Osteocyte (in vitro differentiated cells): Measurements from ENCODE around the gene RP2. TPM values are rescaled to one million over a fixed set of nuclear protein-coding genes. Genes with fewer than 3 reads are reported as not detected.

Experiments
- DNase-seq: peaks from one replicate; pipeline ENCODE4 v3.0.0; 2021; ENCODE audit warnings: mixed read lengths; ENCODE audit not compliant: unreplicated experiment; ENCODE audit errors: extremely low spot score
- H3K27ac Mint-ChIP-seq: one replicate; pipeline ENCODE4 v1.8.0; 2021; ENCODE audit warnings: mild to moderate bottlenecking, mixed read lengths; ENCODE audit not compliant: unreplicated experiment
- H3K27me3 Mint-ChIP-seq: one replicate; pipeline ENCODE4 v1.8.0; 2021; ENCODE audit warnings: mixed read lengths; ENCODE audit not compliant: unreplicated experiment
- H3K36me3 Mint-ChIP-seq: one replicate; pipeline ENCODE4 v1.8.0; 2021; ENCODE audit warnings: mixed read lengths; ENCODE audit not compliant: unreplicated experiment
- H3K4me1 Mint-ChIP-seq: one replicate; pipeline ENCODE4 v1.8.0; 2021; ENCODE audit warnings: mixed read lengths; ENCODE audit not compliant: unreplicated experiment
- H3K4me3 Mint-ChIP-seq: one replicate; pipeline ENCODE4 v1.8.0; 2021; ENCODE audit warnings: mild to moderate bottlenecking, moderate library complexity, mixed read lengths; ENCODE audit not compliant: unreplicated experiment
- H3K9me3 Mint-ChIP-seq: one replicate; pipeline ENCODE4 v1.8.0; 2021; ENCODE audit warnings: mixed read lengths; ENCODE audit not compliant: unreplicated experiment
- total RNA-seq: library from RNA; stranded (reverse); gene quantifications from 2 replicates; pipeline ENCODE4 v1.2.1, GENCODE V29; 2021
- TF ChIP-seq, protein P1 (sequence below): fragments of 200-600 bp; sonication (generic); IDR thresholded peaks from 2 replicates; pipeline ENCODE4 v1.5.0; 2021; ENCODE audit warnings: antibody characterized with exemption, mild to moderate bottlenecking, moderate library complexity

RP2 gene
- total RNA-seq, 1 donor from 2014 or later, result 15.7 TPM

DNA sequence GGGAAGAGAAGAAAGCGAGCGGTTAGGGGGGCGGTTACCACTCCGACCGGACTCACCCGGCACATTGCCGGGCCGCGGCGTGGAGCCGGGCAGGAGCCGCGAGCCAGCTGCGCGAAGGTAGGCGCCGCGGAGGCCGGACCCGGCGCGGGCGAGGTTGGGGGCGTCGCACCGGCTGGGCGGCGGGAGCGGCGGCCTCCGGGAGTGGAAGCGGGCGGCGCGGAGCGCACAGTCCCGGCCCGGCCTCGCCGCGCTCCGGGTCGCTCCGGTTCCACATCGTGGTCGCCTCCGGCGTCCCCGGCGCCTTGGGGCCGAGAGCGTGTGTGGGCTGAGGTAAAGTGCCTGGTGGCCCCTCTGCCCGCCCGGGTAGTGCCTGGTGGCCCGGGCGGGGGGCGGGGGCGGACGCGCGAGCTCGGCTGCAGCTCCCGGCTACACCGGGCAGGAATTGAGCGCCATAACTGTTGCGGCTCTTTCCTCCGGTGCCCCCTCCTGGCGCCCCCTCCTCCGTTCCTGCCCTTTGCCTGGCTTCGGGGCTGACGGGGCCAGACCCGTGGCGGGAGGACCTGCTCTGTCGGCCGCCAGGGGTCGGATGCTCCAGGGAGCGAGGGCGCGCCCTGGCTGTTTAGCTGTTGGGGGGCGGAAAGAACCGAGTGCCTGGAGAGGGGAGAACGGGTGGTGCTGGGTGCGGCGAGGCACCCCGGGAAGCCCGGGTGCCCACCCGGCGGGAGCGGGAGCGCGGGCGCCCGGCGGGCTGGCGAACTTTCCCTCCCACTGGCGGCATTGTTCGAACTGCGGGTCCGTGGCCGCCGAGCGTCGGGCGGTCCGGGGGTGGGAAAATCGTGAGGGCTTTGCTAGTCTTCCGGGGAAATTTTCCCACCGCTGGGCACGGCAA lies 76.0 kb downstream of the RP2 start:
- Mint-ChIP-seq H3K9me3 (peaks cover 25% of the 10 kb centered on the region), H3K4me3 (peak overlapping the region; percentile 84), H3K27ac (peak overlapping the region; percentile 55), H3K36me3 (no peaks in the 10 kb centered on the region), H3K4me1 (peaks cover 9% of the 10 kb centered on the region), H3K27me3 (peaks cover 4% of the 10 kb centered on the region)
- peak; percentile 86 for DNase-seq
- TF ChIP-seq, protein P1, sequence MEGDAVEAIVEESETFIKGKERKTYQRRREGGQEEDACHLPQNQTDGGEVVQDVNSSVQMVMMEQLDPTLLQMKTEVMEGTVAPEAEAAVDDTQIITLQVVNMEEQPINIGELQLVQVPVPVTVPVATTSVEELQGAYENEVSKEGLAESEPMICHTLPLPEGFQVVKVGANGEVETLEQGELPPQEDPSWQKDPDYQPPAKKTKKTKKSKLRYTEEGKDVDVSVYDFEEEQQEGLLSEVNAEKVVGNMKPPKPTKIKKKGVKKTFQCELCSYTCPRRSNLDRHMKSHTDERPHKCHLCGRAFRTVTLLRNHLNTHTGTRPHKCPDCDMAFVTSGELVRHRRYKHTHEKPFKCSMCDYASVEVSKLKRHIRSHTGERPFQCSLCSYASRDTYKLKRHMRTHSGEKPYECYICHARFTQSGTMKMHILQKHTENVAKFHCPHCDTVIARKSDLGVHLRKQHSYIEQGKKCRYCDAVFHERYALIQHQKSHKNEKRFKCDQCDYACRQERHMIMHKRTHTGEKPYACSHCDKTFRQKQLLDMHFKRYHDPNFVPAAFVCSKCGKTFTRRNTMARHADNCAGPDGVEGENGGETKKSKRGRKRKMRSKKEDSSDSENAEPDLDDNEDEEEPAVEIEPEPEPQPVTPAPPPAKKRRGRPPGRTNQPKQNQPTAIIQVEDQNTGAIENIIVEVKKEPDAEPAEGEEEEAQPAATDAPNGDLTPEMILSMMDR, result peak; percentile 67

- DNase-seq, result no peak
- Mint-ChIP-seq H3K9me3 (peaks cover 25% of the 10 kb centered on the region), H3K4me3 (peak overlapping the region; percentile 84), H3K27ac (peak overlapping the region; percentile 55), H3K27me3 (peaks cover 4% of the 10 kb centered on the region), H3K4me1 (peaks cover 9% of the 10 kb centered on the region), H3K36me3 (no peaks in the 10 kb centered on the region)
- TF ChIP-seq, protein P1, result no peak
Measured at GRCh38 chrX:46913667-46914066, 76.8 kb downstream of the RP2 start.

DNA sequence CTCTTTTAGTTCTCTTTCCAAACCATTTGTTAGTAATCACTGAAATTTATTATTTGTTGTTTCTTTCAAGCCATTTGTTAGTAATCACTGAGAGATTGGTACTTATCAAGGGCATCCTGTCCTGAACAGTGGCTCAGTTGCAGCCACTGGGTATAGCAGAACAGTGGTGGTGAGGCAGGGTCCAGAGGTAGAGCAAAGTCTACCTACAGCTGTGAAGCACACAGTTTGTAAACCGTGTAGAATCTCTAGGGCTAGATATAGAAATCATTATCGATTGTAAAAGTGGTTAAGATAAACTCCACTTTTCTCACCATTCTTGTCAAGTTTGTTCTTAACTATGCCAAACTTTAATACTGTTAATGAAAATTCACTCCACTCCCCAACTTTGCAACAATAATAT lies 79.4 kb downstream of the RP2 start:
- H3K27me3 Mint-ChIP-seq, result no peaks in the 10 kb centered on the region
- peaks cover 9% of the 10 kb centered on the region for H3K4me1 Mint-ChIP-seq
- TF ChIP-seq, protein P1, result no peak
- peaks cover 28% of the 10 kb centered on the region for H3K9me3 Mint-ChIP-seq
- H3K36me3 Mint-ChIP-seq, result no peaks in the 10 kb centered on the region
- no peak for DNase-seq
- no peak overlapping the region for H3K27ac Mint-ChIP-seq
- H3K4me3 Mint-ChIP-seq, result no peak overlapping the region

DNA sequence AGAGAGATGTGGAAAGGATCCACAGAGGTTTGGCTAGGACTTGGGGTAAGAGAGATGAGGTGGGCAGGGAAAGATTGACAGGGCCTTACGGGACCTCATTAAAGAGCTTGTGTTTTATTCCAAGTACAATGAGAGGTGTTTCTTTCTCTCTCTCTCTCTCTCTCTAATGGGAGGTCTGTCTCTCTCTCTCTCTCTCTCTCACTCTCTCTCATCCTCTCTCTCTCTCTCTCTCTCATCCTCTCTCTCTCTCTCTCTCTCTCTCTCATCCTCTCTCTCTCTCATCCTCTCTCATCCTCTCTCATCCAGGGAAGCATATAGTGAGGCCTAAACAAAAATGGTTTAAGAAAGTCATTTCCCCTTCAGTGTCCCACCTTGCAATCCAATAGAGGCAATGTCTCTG lies 80.8 kb downstream of the RP2 start:
- Mint-ChIP-seq H3K36me3 (no peaks in the 10 kb centered on the region), H3K4me1 (peaks cover 15% of the 10 kb centered on the region), H3K9me3 (peaks cover 34% of the 10 kb centered on the region), H3K27ac (no peak overlapping the region), H3K27me3 (no peaks in the 10 kb centered on the region), H3K4me3 (no peak overlapping the region)
- no peak for DNase-seq
- TF ChIP-seq, protein P1, result no peak

DNA sequence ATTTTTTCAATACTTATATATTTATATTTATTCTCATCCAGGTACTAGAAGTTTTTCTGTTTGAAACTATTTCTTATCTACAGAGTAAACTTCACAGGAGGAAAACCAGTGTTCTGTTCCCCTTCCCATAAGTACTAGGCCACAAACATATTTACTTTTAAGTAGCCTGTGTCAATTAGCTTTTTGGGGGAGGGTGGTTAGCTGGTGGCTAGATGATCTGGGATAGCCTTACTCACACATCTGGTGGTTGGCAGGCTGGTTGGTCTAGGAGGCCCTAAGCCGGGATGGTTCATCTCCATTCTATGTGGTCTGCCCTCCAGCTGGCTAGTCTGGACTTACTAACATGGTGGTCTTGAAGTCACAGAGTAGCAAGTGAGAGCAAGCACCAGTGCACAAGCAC lies 81.6 kb downstream of the RP2 start:
- Mint-ChIP-seq H3K4me3 (no peak overlapping the region), H3K27me3 (no peaks in the 10 kb centered on the region), H3K4me1 (peaks cover 16% of the 10 kb centered on the region), H3K27ac (no peak overlapping the region), H3K36me3 (no peaks in the 10 kb centered on the region), H3K9me3 (peaks cover 35% of the 10 kb centered on the region)
- no peak for DNase-seq
- TF ChIP-seq, protein P1, result no peak
